ELR (cell line): ENCODE results near the gene IWS1.
A peak's percentile ranks its signal among the peaks of the same experiment; 100 is the strongest.
"Not testable (repeated sequence)": the region's sequence is repeated elsewhere in the genome, so short reads cannot be mapped to it uniquely, and the experiment has no call there.

Source experiments
- DNase-seq: peaks from one replicate; pipeline ENCODE4 v3.0.0-alpha.2; 2015; ENCODE audit warnings: low read depth

IWS1 gene

GRCh38 chr2:127454595-127455565, 71.4 kb downstream of the IWS1 start:
- DNase-seq = no peak

GRCh38 chr2:127453392-127454171, 72.7 kb downstream of the IWS1 start:
- DNase-seq = peak; percentile 35

- DNase-seq = no peak
Observed at GRCh38 chr2:127453013-127453391, 73.3 kb downstream of the IWS1 start.

GRCh38 chr2:127452423-127452822, 73.9 kb downstream of the IWS1 start:
- not testable (repeated sequence) for DNase-seq

- no peak for DNase-seq
Observed at GRCh38 chr2:127451981-127452380, 74.3 kb downstream of the IWS1 start.

DNA sequence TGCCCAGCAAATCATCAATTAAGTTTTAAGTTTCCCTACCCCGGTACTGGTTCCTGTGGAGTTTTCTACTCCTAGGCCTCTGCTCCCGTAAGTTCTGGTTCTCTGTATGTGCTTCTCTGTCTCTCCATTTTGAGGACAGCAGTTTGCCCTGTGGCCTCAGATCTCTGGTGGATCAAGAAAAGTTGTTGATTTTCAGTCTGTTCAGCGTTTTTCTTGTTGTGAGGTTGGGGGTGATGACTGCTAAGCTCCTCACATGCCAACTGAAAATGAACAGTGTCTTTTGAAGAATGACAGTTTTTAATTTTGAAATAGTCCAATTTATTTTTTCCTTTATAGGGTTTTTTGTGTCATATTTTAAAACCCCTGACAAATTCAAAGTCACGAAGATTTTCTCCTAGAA, 76.4 kb downstream of the IWS1 start:
- no peak for DNase-seq

- no peak for DNase-seq
Observed at GRCh38 chr2:127449414-127449813, 76.9 kb downstream of the IWS1 start.

GRCh38 chr2:127448526-127448925, 77.8 kb downstream of the IWS1 start:
- DNase-seq = no peak

GRCh38 chr2:127439343-127439742, 86.9 kb downstream of the IWS1 start:
- no peak for DNase-seq

- DNase-seq = no peak
Observed at GRCh38 chr2:127437781-127438726, 88.2 kb downstream of the IWS1 start.

GRCh38 chr2:127437056-127437455, 89.2 kb downstream of the IWS1 start:
- DNase-seq = no peak

DNA sequence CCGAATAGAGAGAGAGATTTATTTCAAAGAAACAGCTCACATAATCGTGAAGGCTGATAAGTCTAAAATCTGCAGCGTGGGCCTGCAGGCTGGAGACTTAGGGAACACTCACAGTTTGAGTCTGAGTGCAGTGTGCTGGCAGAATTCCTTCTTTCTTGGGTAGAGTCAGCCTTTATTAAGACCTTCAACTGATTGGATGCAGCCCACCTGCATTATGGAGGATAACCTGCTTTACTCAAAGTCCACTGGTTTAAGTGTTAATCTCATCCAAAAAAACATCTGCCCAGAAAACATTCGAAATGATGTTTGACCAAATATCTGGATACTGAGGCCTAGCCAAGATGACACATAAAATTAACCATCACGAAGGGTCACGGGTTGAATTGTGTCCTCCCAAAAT, 91.8 kb downstream of the IWS1 start:
- DNase-seq = no peak

DNA sequence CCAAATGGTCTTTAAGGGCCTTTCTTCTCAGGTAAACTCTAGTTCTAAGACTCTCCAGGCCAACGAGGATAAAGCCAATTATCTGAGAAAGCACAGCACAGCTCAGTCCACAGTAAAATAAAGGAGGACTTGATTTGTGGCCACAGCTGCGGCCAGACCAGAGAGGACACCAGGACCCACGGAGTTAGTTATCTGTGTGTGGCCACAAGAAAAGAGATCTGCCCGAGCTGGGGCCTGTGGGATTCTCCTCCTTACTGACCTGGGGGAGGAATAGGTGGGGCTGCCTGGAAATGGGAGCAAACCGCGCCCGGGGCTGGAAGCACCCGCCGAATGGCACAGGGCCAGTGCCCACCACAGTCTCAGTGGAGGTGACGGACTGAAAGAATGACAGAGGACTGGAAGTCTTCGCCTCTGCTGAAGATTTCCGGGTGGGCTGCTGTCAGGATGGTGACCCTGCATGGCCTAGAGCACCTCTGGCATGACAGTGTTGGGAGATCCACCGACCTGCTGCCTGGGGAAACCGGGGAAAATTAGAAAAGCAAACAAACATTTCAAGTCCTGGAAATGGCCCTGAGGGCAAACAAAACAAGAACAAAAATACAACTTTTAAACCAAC, 94.8 kb downstream of the IWS1 start:
- no peak for DNase-seq
